Liver (tissue), 9 donors: ENCODE data around the gene RPL5. TPM values are rescaled to one million over a fixed set of nuclear protein-coding genes. Genes with fewer than 3 reads are reported as not detected.

Experiments
- DNase-seq: peaks from one replicate; pipeline ENCODE4 v3.0.0-alpha.2; 2017; ENCODE audit warnings: low spot score
- H3K27ac ChIP-seq, 2 donors: one replicate each; pipeline ENCODE4 v1.7.0; 2013; ENCODE audit warnings: inconsistent platforms in 2 of 2, low read length in 2 of 2, control low read depth in 1 of 2, low read depth in 1 of 2, mild to moderate bottlenecking in 1 of 2
- H3K27me3 ChIP-seq, 4 donors: one replicate each; pipeline versions ENCODE4 v1.6.1 to v1.7.0; 2013; ENCODE audit warnings: low read length in 3 of 4, inconsistent platforms in 1 of 4, mild to moderate bottlenecking in 1 of 4, moderate library complexity in 1 of 4; ENCODE audit not compliant: control insufficient read depth in 4 of 4, insufficient read depth in 4 of 4
- H3K36me3 ChIP-seq, 4 donors: one replicate each; pipeline versions ENCODE4 v1.6.1 to v1.7.0; 2013; ENCODE audit warnings: low read length in 3 of 4, mild to moderate bottlenecking in 3 of 4, low read depth in 1 of 4, moderate library complexity in 1 of 4; ENCODE audit not compliant: control insufficient read depth in 4 of 4, insufficient read depth in 3 of 4
- H3K4me1 ChIP-seq, 4 donors: one replicate each; pipeline versions ENCODE4 v1.6.1 to v1.7.0; 2013; ENCODE audit warnings: low read length in 3 of 4, mild to moderate bottlenecking in 3 of 4, moderate library complexity in 1 of 4; ENCODE audit not compliant: control insufficient read depth in 4 of 4, insufficient read depth in 4 of 4
- H3K4me3 ChIP-seq, 3 donors: one replicate each; pipeline versions ENCODE4 v1.6.1 to v1.7.0; 2013; ENCODE audit warnings: low read length in 3 of 3, control low read depth in 1 of 3, low read depth in 1 of 3, mild to moderate bottlenecking in 1 of 3
- H3K9ac ChIP-seq, 2 donors: one replicate each; pipeline ENCODE4 v1.7.0; 2013; ENCODE audit warnings: low read length in 2 of 2, mild to moderate bottlenecking in 2 of 2, moderate library complexity in 2 of 2, control low read depth in 1 of 2, low read depth in 1 of 2
- H3K9me3 ChIP-seq, 4 donors: one replicate each; pipeline versions ENCODE4 v1.6.1 to v1.7.0; 2013; ENCODE audit warnings: low read length in 3 of 4; ENCODE audit not compliant: control insufficient read depth in 4 of 4
- CTCF ChIP-seq: fragments of 150-350 bp; IDR thresholded peaks from 2 replicates; pipeline ENCODE4 v1.5.1; 2017; ENCODE audit warnings: improper control_type of control experiment, low read depth, low read length; ENCODE audit not compliant: missing input control
- EGR1 ChIP-seq, 2 donors: IDR thresholded peaks; 2 replicates each; pipeline ENCODE4 v1.6.1; 2016 to 2018; ENCODE audit warnings: antibody characterized with exemption in 2 of 2, low read depth in 2 of 2
- FOXA1 ChIP-seq: IDR thresholded peaks from 2 replicates; pipeline ENCODE4 v1.6.1; 2016; ENCODE audit warnings: antibody characterized with exemption
- FOXA2 ChIP-seq: IDR thresholded peaks from 2 replicates; pipeline ENCODE4 v1.6.1; 2016; ENCODE audit warnings: antibody characterized with exemption
- GABPA ChIP-seq, 2 donors: IDR thresholded peaks in 1 of 2; conservative IDR thresholded peaks in 1 of 2; 2 replicates each; pipeline ENCODE4 v1.6.1; 2016; ENCODE audit warnings: antibody characterized with exemption in 2 of 2, mild to moderate bottlenecking in 1 of 2, moderate library complexity in 1 of 2
- HNF4A ChIP-seq, 2 donors: conservative IDR thresholded peaks; 2 replicates each; pipeline ENCODE4 v1.6.1; 2016; ENCODE audit warnings: antibody characterized with exemption in 2 of 2, mild to moderate bottlenecking in 2 of 2
- HNF4G ChIP-seq: IDR thresholded peaks from 2 replicates; pipeline ENCODE4 v1.6.1; 2016; ENCODE audit warnings: antibody characterized with exemption
- MAX ChIP-seq: IDR thresholded peaks from 2 replicates; pipeline ENCODE4 v1.6.1; 2016; ENCODE audit warnings: antibody characterized with exemption
- NR2F2 ChIP-seq: IDR thresholded peaks from 2 replicates; pipeline ENCODE4 v1.6.1; 2016; ENCODE audit warnings: antibody characterized with exemption
- RAD21 ChIP-seq, 2 donors: IDR thresholded peaks; 2 replicates each; pipeline ENCODE4 v1.6.1; 2016; ENCODE audit warnings: antibody characterized with exemption in 2 of 2, mild to moderate bottlenecking in 2 of 2
- RXRA ChIP-seq, 2 donors: IDR thresholded peaks; 2 replicates each; pipeline ENCODE4 v1.6.1; 2017 to 2018; ENCODE audit warnings: antibody characterized with exemption in 2 of 2, mild to moderate bottlenecking in 1 of 2
- SP1 ChIP-seq: IDR thresholded peaks from 2 replicates; pipeline ENCODE4 v1.6.1; 2018; ENCODE audit warnings: antibody characterized with exemption, mild to moderate bottlenecking
- TAF1 ChIP-seq: conservative IDR thresholded peaks from 2 replicates; pipeline ENCODE4 v1.6.1; 2016; ENCODE audit warnings: antibody characterized with exemption, mild to moderate bottlenecking
- ZBTB33 ChIP-seq: IDR thresholded peaks from 2 replicates; pipeline ENCODE4 v1.6.1; 2016; ENCODE audit warnings: antibody characterized with exemption
- WGBS: extraction: QIAGEN DNeasy Blood & Tissue Kit; methylation state at CpG from one replicate; pipeline ENCODE4 v1.1.7; 2013; 5-methylcytosine and 5-hydroxymethylcytosine counted together
- polyA plus RNA-seq, 2 donors: library from polyadenylated mRNA; stranded (reverse) in 1 of 2; unstranded in 1 of 2; fragments of 200-250 nt in 1 of 2; fragments of >200 nt in 1 of 2; fragmentation: Nextera tagmentation in 1 of 2; extraction: Ambion mirVana in 1 of 2; gene quantifications; one replicate each; pipeline versions ENCODE4 v1.2.1 to v1.2.3, GENCODE V29; 2013 to 2015
- total RNA-seq, 2 donors: library from RNA; depleted of rRNA; stranded (reverse); fragments of >200 nt; gene quantifications; one replicate each; pipeline ENCODE4 v1.2.3, GENCODE V29; 2014
- TF ChIP-seq, protein P1 (sequence below): IDR thresholded peaks from 2 replicates; pipeline ENCODE4 v1.6.1; 2016; ENCODE audit warnings: antibody characterized with exemption, mild to moderate bottlenecking
- TF ChIP-seq, protein P2 (sequence below): IDR thresholded peaks from 2 replicates; pipeline ENCODE4 v1.6.1; 2016; ENCODE audit warnings: antibody characterized with exemption
- donor health status: healthy.
- donor health status: healthy.
- donor health status: healthy.
- donor health status: healthy.
- donor health status: healthy.

The RPL5 gene
- total and polyA plus RNA-seq, 4 donors = 336 to 765 (median 401) TPM

GRCh38 chr1:92833840-92834239, 2.0 kb downstream of the RPL5 start:
- Histone ChIP-seq H3K36me3 (peaks cover 3 to 44% (median 38%) of the 10 kb centered on the region in 4 donors), H3K9me3 (no peaks in the 10 kb centered on the region), H3K4me3 (peak overlapping the region in 1 of 3 donors; percentile 72), H3K27ac (no peak overlapping the region), H3K27me3 (no peaks in the 10 kb centered on the region), H3K4me1 (peaks cover 5 to 14% (median 7%) of the 10 kb centered on the region in 4 donors), H3K9ac (peak overlapping the region; percentile 83 to 99)
- TF ChIP-seq HNF4A (conservative IDR thresholded peaks at IDR 0.05) (no peak), GABPA (IDR thresholded peaks at IDR 0.05 in 1 of 2, conservative IDR thresholded peaks at IDR 0.05 in 1 of 2) (no peak), EGR1 (IDR thresholded peaks at IDR 0.05; ENCODE audit: low read depth in 2 of 2) (no peak), HNF4G (no peak), RXRA (IDR thresholded peaks at IDR 0.05) (no peak), NR2F2 (no peak), MAX (no peak)
- TF ChIP-seq, protein P1, sequence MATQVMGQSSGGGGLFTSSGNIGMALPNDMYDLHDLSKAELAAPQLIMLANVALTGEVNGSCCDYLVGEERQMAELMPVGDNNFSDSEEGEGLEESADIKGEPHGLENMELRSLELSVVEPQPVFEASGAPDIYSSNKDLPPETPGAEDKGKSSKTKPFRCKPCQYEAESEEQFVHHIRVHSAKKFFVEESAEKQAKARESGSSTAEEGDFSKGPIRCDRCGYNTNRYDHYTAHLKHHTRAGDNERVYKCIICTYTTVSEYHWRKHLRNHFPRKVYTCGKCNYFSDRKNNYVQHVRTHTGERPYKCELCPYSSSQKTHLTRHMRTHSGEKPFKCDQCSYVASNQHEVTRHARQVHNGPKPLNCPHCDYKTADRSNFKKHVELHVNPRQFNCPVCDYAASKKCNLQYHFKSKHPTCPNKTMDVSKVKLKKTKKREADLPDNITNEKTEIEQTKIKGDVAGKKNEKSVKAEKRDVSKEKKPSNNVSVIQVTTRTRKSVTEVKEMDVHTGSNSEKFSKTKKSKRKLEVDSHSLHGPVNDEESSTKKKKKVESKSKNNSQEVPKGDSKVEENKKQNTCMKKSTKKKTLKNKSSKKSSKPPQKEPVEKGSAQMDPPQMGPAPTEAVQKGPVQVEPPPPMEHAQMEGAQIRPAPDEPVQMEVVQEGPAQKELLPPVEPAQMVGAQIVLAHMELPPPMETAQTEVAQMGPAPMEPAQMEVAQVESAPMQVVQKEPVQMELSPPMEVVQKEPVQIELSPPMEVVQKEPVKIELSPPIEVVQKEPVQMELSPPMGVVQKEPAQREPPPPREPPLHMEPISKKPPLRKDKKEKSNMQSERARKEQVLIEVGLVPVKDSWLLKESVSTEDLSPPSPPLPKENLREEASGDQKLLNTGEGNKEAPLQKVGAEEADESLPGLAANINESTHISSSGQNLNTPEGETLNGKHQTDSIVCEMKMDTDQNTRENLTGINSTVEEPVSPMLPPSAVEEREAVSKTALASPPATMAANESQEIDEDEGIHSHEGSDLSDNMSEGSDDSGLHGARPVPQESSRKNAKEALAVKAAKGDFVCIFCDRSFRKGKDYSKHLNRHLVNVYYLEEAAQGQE = no peak
- no peak for DNase-seq
- 75% methylated on average over 5 of the region's 5 CpGs for WGBS

- peaks cover 5 to 14% (median 10%) of the 10 kb centered on the region in 4 donors for H3K4me1 ChIP-seq
- no peak overlapping the region for H3K4me3 ChIP-seq
- H3K27me3 ChIP-seq = no peaks in the 10 kb centered on the region
- no peak overlapping the region for H3K9ac ChIP-seq
- H3K9me3 ChIP-seq = no peaks in the 10 kb centered on the region
- H3K36me3 ChIP-seq = peaks cover 9 to 49% (median 43%) of the 10 kb centered on the region in 4 donors
- 86% methylated on average over 5 of the region's 5 CpGs for WGBS
- H3K27ac ChIP-seq = no peak overlapping the region
- no peak for TF ChIP-seq SP1
- TF ChIP-seq RAD21 (IDR thresholded peaks at IDR 0.05) = no peak
- no peak for TF ChIP-seq HNF4G
- TF ChIP-seq FOXA1 = no peak
- TF ChIP-seq NR2F2 = no peak
- no peak for TF ChIP-seq TAF1
- no peak for TF ChIP-seq ZBTB33
- DNase-seq = no peak
Observed at GRCh38 chr1:92834617-92835016, 2.8 kb downstream of the RPL5 start.

GRCh38 chr1:92837062-92837461, 5.2 kb downstream of the RPL5 start:
- Histone ChIP-seq H3K27ac (no peak overlapping the region), H3K9ac (no peak overlapping the region), H3K4me3 (no peak overlapping the region), H3K27me3 (no peaks in the 10 kb centered on the region), H3K4me1 (peaks cover 8 to 15% (median 11%) of the 10 kb centered on the region in 4 donors), H3K36me3 (peaks cover 14 to 71% (median 61%) of the 10 kb centered on the region in 4 donors), H3K9me3 (no peaks in the 10 kb centered on the region)
- TF ChIP-seq MAX (no peak), CTCF (no peak), NR2F2 (no peak), FOXA1 (no peak), GABPA (IDR thresholded peaks at IDR 0.05 in 1 of 2, conservative IDR thresholded peaks at IDR 0.05 in 1 of 2) (no peak), TAF1 (no peak), RXRA (IDR thresholded peaks at IDR 0.05) (no peak), ZBTB33 (no peak), FOXA2 (no peak), RAD21 (IDR thresholded peaks at IDR 0.05) (no peak), HNF4A (conservative IDR thresholded peaks at IDR 0.05) (no peak), EGR1 (IDR thresholded peaks at IDR 0.05; ENCODE audit: low read depth in 2 of 2) (no peak), SP1 (no peak)
- TF ChIP-seq, protein P2, sequence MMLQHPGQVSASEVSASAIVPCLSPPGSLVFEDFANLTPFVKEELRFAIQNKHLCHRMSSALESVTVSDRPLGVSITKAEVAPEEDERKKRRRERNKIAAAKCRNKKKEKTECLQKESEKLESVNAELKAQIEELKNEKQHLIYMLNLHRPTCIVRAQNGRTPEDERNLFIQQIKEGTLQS = no peak
- DNase-seq = no peak
- 96% methylated on average over 2 of the region's 2 CpGs for WGBS
